HL-60/S4 treated with phorbol 12-myristate 13-acetate at 8.2 ng/mL for 4 days and 3 days (cell line): Measurements from ENCODE around the gene MCCD1.
"Not testable (repeated sequence)": the region's sequence is repeated elsewhere in the genome, so short reads cannot be mapped to it uniquely, and the experiment has no call there.

Experiments used
- in situ Hi-C: fragments of 300-500 bp; cut with MboI; formaldehyde crosslinking; loops from 2 replicates; pipeline ENCODE4 v1.15.0; 2022; ENCODE audit warnings: low sequenced_read_pairs

The MCCD1 gene

GRCh38 chr6:31528821-31529328 is at the start of gene MCCD1:
Gene MCCD1, plus strand, starts transcription at chr6:31528962. Its CDS starts 53 bp downstream, at chr6:31529015.
- in situ Hi-C loops: no loop called here

- in situ Hi-C loops: no loop called here
These were observed 49.4 kb upstream of the MCCD1 start for GRCh38 chr6:31479151-31479932.

- in situ Hi-C loops: no loop called here
These were observed 48.7 kb upstream of the MCCD1 start for GRCh38 chr6:31479933-31480535.

GRCh38 chr6:31480574-31480973 is 48.2 kb upstream of the MCCD1 start:
- in situ Hi-C loops: no loop called here

GRCh38 chr6:31483392-31483791 is 45.4 kb upstream of the MCCD1 start:
- in situ Hi-C loops: no loop called here

GRCh38 chr6:31485055-31485454 is 43.7 kb upstream of the MCCD1 start:
- in situ Hi-C loops: no loop called here

- in situ Hi-C loops: not testable (repeated sequence)
These were observed 42.5 kb upstream of the MCCD1 start for GRCh38 chr6:31486065-31486837.

- in situ Hi-C loops: not testable (repeated sequence)
These were observed 41.1 kb upstream of the MCCD1 start for GRCh38 chr6:31487674-31488073.

GRCh38 chr6:31489086-31489485 is 39.7 kb upstream of the MCCD1 start:
- in situ Hi-C loops: no loop called here

GRCh38 chr6:31490115-31490873 is 38.5 kb upstream of the MCCD1 start:
- in situ Hi-C loops: no loop called here

- in situ Hi-C loops: not testable (repeated sequence)
These were observed 35.2 kb upstream of the MCCD1 start for GRCh38 chr6:31493550-31493874.

GRCh38 chr6:31493875-31494694 is 34.7 kb upstream of the MCCD1 start:
- in situ Hi-C loops: no loop called here

- in situ Hi-C loops: no loop called here
These were observed 33.2 kb upstream of the MCCD1 start for GRCh38 chr6:31495580-31495979.

GRCh38 chr6:31496826-31497225 is 31.9 kb upstream of the MCCD1 start:
- in situ Hi-C loops: not testable (repeated sequence)

- in situ Hi-C loops: no loop called here
These were observed 31.0 kb upstream of the MCCD1 start, which contains the start of gene MICB for GRCh38 chr6:31497531-31498476. Gene MICB, plus strand, starts transcription at chr6:31498145. Its CDS starts 49 bp downstream, at chr6:31498194.

GRCh38 chr6:31498748-31499147 is 30.0 kb upstream of the MCCD1 start:
- in situ Hi-C loops: no loop called here

- in situ Hi-C loops: not testable (repeated sequence)
These were observed 29.1 kb upstream of the MCCD1 start for GRCh38 chr6:31499648-31500047.

- in situ Hi-C loops: no loop called here
These were observed 26.2 kb upstream of the MCCD1 start for GRCh38 chr6:31502586-31502985.

GRCh38 chr6:31509036-31509435 is 19.7 kb upstream of the MCCD1 start:
- in situ Hi-C loops: not testable (repeated sequence)
